ENCODE results near the gene INTS11. TPM values are rescaled to one million over a fixed set of nuclear protein-coding genes. Genes with fewer than 3 reads are reported as not detected.

The INTS11 gene
- total and polyA plus RNA-seq, 10 of the 15 experiments (the other 5 are each of a cell fraction or from before 2014, with no cell fraction given), result 2.5 to 117 (median 77.7) TPM

GRCh38 chr1:1273512-1274298 lies 50.8 kb downstream of the INTS11 start, which contains the start of gene UBE2J2 (continued):
- TF ChIP-seq, protein P1, sequence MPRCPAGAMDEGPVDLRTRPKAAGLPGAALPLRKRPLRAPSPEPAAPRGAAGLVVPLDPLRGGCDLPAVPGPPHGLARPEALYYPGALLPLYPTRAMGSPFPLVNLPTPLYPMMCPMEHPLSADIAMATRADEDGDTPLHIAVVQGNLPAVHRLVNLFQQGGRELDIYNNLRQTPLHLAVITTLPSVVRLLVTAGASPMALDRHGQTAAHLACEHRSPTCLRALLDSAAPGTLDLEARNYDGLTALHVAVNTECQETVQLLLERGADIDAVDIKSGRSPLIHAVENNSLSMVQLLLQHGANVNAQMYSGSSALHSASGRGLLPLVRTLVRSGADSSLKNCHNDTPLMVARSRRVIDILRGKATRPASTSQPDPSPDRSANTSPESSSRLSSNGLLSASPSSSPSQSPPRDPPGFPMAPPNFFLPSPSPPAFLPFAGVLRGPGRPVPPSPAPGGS (IDR thresholded peaks at IDR 0.05; ENCODE audit: borderline replicate concordance, insufficient read depth, low read depth, low read length, poor library complexity, severe bottlenecking), result no peak
- no peak for TF ChIP-seq JUNB (IDR thresholded peaks at IDR 0.05)
- TF ChIP-seq, protein P2, sequence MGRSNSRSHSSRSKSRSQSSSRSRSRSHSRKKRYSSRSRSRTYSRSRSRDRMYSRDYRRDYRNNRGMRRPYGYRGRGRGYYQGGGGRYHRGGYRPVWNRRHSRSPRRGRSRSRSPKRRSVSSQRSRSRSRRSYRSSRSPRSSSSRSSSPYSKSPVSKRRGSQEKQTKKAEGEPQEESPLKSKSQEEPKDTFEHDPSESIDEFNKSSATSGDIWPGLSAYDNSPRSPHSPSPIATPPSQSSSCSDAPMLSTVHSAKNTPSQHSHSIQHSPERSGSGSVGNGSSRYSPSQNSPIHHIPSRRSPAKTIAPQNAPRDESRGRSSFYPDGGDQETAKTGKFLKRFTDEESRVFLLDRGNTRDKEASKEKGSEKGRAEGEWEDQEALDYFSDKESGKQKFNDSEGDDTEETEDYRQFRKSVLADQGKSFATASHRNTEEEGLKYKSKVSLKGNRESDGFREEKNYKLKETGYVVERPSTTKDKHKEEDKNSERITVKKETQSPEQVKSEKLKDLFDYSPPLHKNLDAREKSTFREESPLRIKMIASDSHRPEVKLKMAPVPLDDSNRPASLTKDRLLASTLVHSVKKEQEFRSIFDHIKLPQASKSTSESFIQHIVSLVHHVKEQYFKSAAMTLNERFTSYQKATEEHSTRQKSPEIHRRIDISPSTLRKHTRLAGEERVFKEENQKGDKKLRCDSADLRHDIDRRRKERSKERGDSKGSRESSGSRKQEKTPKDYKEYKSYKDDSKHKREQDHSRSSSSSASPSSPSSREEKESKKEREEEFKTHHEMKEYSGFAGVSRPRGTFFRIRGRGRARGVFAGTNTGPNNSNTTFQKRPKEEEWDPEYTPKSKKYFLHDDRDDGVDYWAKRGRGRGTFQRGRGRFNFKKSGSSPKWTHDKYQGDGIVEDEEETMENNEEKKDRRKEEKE (IDR thresholded peaks at IDR 0.05), result peak; percentile 39; the same call in 1 of the 2 replicates
- TF ChIP-seq CBFB (IDR thresholded peaks at IDR 0.05; ENCODE audit: low read depth), result no peak
- no peak for TF ChIP-seq STAT3 (IDR thresholded peaks at IDR 0.05; ENCODE audit: low read depth, low read length)
- TF ChIP-seq RELB (IDR thresholded peaks at IDR 0.05; ENCODE audit: low read depth), result no peak
- TF ChIP-seq, protein P3, sequence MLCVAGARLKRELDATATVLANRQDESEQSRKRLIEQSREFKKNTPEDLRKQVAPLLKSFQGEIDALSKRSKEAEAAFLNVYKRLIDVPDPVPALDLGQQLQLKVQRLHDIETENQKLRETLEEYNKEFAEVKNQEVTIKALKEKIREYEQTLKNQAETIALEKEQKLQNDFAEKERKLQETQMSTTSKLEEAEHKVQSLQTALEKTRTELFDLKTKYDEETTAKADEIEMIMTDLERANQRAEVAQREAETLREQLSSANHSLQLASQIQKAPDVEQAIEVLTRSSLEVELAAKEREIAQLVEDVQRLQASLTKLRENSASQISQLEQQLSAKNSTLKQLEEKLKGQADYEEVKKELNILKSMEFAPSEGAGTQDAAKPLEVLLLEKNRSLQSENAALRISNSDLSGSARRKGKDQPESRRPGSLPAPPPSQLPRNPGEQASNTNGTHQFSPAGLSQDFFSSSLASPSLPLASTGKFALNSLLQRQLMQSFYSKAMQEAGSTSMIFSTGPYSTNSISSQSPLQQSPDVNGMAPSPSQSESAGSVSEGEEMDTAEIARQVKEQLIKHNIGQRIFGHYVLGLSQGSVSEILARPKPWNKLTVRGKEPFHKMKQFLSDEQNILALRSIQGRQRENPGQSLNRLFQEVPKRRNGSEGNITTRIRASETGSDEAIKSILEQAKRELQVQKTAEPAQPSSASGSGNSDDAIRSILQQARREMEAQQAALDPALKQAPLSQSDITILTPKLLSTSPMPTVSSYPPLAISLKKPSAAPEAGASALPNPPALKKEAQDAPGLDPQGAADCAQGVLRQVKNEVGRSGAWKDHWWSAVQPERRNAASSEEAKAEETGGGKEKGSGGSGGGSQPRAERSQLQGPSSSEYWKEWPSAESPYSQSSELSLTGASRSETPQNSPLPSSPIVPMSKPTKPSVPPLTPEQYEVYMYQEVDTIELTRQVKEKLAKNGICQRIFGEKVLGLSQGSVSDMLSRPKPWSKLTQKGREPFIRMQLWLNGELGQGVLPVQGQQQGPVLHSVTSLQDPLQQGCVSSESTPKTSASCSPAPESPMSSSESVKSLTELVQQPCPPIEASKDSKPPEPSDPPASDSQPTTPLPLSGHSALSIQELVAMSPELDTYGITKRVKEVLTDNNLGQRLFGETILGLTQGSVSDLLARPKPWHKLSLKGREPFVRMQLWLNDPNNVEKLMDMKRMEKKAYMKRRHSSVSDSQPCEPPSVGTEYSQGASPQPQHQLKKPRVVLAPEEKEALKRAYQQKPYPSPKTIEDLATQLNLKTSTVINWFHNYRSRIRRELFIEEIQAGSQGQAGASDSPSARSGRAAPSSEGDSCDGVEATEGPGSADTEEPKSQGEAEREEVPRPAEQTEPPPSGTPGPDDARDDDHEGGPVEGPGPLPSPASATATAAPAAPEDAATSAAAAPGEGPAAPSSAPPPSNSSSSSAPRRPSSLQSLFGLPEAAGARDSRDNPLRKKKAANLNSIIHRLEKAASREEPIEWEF (IDR thresholded peaks at IDR 0.05; ENCODE audit: insufficient replicate concordance, low read depth, low read length), result no peak
- TF ChIP-seq RBBP5 (conservative IDR thresholded peaks at IDR 0.05), result no peak
- TF ChIP-seq ZNF592 (IDR thresholded peaks at IDR 0.05), result peak; percentile 56; the same call in 1 of the 2 replicates
